HCEC 1CT (cell line): ENCODE measurements around the gene FAR2.
A peak's percentile ranks its signal among the peaks of the same experiment; 100 is the strongest.
"Not testable (repeated sequence)": the region's sequence is repeated elsewhere in the genome, so short reads cannot be mapped to it uniquely, and the experiment has no call there.

Source experiments
- DNase-seq: peaks from one replicate; pipeline ENCODE4 v3.0.0-alpha.2; 2017

FAR2 gene

GRCh38 chr12:29239336-29239735 lies 90.3 kb downstream of the FAR2 start:
- DNase-seq, result no peak

DNA sequence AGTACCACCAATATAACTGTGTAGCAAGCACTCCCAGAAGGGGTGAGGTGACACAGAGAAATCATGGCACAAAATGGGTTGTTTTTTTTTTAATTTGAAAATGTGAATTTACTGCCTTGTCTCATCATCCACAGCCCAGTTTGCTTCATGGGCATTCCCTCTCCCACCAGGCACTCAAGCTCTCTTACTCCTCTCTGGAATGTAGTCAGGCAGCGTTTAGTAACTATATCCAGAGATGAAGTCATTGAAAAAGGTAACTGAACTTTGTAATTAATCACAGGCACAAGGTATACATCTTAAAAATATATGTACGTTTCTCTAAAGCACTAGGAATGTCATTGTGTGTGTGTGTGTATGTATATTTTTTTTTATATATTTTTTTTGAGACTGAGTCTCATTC lies 91.4 kb downstream of the FAR2 start:
- DNase-seq, result no peak

GRCh38 chr12:29241821-29242591 lies 92.9 kb downstream of the FAR2 start:
- DNase-seq, result peak; percentile 89

- no peak for DNase-seq
Measured at GRCh38 chr12:29242921-29243431, 93.9 kb downstream of the FAR2 start.

GRCh38 chr12:29244159-29244765 lies 95.2 kb downstream of the FAR2 start:
- DNase-seq, result no peak

- peak; percentile 24 for DNase-seq
Measured at GRCh38 chr12:29245246-29245645, 96.2 kb downstream of the FAR2 start.

DNA sequence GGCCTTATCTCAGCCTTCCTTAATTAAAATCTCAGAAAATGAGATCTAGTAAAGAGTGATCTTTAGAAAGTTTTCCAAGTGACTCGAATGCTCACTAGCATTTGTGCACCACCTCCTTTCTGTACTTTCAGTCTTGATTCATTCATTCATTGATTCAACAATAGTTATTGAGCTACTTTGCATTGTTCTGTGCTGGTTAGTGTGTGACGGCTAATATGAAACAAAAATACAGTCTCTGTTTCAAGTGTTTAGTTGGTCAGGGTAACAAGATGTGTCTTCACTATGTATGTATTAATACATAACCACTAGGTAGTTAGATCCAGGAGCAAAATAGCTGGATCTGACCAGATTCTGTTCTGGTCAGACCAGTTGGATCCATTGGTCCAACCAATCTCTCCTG lies 100.9 kb downstream of the FAR2 start:
- no peak for DNase-seq

DNA sequence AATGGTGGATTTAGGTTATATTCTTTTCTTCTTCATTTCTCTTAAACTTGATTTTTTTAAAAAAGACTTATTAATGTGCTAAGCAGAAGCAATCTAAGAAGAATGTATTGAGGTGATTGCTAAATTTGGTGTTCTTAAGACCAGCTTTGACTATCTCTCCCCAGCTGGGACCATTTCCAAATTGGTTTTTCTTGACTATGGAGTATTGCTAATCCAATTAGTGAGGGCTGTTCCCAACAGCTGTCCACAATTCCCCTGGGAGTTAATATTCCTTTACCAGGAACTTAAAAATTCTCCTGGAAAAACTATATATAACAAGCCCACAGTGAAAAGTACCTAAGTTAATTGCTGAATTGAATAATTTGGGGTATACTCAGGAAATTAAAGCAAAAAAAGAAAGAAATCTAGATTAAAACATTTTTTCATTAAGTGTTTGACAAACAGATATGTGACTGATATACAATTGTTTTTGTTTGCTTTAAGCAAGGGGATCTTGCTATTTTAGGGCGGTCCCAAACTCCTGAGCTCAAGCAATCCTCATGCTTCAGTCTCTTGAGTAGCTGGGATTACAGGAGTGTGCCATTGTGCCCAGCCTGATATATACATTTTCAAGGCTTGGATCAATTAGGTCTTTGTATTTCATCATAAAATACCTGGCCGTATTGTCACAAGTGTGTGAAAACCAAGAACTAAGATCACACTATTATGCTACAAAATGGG lies 105.0 kb downstream of the FAR2 start:
- DNase-seq, result no peak

DNA sequence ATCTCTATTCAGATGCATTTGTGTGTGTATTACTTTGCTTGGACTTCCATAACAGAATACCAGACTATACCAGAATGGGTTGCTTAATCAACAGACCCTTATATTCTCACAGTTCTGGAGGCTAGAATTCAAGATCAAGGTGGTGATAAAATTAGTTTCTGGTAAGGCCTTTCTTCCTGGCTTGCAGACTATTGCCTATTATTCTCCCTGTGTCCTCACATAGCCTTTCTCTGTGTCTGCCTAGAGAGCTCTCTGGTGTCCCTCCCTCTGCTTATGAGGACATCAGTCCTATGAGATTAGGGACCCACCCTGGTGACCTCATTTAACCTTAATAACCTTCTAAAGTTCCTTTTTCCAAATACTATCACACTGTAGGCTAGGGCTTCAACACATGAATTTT lies 106.0 kb downstream of the FAR2 start:
- DNase-seq, result no peak

DNA sequence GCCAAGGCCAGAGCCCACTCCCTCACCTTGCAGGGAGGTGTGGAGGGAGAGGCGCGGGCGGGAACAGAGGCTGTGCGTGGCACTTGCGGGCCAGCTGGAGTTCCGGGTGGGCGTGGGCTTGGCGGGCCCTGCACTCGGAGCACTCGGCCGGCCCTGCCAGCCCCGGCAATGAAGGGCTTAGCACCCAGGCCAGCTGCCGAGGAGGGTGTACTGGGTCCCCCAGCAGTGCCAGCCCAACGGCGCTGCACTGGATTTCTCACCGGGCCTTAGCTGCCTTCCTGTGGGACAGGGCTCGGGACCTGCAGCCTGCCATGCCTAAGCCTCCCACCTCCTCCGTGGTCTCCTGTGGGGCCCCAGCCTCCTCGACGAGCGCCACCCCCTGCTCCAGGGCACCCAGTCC lies 107.5 kb downstream of the FAR2 start:
- no peak for DNase-seq

GRCh38 chr12:29257687-29258086 lies 108.6 kb downstream of the FAR2 start:
- DNase-seq, result not testable (repeated sequence)

DNA sequence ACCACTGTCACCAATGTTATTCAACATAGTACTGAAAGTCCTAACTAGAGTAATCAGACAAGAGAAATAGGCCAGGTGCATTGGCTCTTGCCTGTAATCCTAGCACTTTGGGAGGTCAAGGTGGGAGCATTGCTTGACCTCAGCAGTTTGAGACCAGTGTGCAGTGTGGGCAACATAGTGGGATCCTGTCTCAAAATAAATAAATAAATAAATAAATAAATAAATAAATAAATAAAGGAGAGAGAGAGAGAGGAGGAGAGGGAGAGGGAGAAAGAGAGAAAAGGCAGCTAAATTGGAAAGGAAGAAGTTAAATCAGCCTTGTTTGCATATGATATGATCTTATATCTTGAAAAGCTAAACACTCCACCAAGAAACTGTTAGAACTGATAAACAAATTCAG lies 115.3 kb downstream of the FAR2 start:
- DNase-seq, result no peak

DNA sequence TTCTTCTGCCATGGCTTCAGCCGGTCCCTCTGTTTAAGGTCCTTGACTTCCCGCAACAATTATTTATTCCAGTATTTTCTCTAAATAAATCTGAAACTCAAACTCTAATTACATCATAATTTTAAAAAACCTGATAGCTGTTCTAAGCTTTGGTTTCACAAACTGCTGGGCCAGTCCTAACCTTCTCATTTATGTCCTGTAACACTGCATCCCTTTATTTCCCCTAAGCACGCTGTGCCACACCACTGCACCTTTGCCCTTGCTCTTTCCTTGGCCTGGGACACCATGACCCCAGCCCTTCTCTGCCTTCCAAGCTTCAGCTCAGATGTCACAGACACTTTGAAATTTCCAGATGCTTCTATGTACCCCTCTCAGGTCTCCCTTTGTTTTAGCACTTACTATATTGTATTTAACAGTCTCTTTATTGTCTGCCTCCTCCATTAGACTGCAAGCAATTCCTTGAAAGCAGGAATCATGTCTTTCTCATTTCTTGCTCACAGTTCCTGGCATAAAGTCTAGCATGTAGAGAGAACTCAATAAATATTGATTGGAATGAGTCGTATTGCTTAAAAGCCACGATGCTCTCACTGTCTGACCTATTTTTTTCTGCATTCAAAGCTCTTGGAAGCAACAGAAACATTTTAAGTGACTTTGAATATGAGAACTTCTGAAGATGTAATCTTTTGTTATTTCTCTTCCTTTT lies 120.8 kb downstream of the FAR2 start:
- no peak for DNase-seq

- no peak for DNase-seq
Measured at GRCh38 chr12:29270446-29270845, 121.4 kb downstream of the FAR2 start.

DNA sequence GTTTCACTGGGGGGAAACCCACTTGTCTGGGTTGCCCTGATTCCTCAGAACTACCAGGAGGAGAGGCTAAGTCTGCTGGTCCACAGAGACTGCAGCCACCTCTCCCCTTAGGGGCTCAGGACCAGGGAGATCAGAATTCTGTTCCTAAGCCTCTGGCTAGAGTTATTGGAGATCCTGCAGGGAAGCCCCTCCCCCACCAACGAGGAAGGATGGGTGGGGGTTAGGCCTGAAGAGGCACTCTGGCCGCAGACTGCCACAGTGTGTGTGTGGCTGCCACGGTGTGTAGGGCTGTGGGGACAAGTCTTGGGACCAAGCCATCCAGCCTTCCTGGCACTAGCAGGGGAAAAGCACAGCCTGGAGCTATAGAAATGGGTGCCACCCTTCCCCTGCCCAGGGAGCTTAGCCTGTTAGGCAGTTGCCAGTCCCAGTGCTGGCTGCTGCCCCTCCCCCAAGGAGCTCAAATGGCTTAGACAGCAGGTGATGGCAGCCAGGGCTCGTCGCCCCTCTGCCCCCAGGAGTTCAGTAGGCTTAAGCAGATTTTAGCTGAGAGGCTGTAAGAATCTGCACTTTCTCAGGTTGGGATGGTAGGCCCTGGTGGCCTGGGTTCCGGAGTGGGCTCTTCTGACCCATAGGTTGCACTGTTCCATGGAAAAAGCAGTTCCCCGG lies 124.2 kb downstream of the FAR2 start:
- DNase-seq, result no peak

DNA sequence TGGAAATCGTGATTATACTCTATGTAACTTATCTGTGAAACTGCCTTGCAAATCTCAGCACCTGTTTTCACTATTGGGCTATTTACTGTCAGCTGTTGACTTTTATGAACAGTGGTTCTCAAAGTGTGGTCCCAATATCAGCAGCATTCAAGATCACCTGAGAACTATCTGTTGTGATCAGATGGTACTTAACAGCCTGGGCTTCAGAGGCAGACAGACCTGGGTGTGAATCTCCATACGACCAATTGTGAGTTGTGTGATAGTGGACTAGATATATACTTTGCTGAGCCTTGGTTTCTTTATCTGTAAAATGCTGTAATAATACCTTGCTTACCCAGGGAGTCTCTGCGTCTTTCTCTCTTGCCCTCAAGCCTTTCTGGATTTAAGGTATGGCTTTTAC lies 126.8 kb downstream of the FAR2 start:
- no peak for DNase-seq

- DNase-seq, result no peak
Measured at GRCh38 chr12:29277231-29277630, 128.2 kb downstream of the FAR2 start.

DNA sequence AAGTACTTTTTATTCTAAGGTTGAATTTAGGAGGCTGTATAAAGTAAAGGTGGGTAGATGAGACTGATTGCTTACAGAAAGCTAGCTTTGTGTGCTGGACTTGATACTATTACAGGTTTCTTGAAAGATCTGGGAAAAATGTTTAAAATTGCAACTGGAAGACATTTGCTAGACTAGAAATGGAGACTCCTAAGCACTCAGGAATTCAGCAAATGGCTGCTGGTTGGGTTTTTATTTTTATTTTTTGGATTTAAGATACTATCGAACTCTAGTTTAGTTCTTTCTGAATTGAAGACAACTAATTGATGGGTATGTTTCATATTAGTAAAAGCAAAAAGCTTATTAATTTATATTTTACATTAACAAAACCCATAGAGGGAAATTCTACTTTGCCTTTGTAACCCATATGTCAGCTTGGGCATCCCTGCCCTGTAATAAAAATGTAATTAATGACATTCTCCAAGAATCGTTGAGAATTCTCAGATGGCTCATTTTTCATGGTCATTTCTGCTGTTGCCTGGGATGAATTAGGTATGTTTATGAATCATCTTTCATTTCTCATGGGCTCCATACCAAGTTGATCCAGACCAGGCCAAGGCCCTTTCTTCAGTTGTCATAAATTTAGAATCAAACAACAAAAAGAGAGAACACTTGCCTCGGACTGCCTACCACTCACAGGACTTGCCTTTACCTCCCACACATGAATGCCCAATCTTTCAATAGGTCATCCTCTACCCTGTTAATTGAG lies 129.8 kb downstream of the FAR2 start:
- DNase-seq, result peak; percentile 30

DNA sequence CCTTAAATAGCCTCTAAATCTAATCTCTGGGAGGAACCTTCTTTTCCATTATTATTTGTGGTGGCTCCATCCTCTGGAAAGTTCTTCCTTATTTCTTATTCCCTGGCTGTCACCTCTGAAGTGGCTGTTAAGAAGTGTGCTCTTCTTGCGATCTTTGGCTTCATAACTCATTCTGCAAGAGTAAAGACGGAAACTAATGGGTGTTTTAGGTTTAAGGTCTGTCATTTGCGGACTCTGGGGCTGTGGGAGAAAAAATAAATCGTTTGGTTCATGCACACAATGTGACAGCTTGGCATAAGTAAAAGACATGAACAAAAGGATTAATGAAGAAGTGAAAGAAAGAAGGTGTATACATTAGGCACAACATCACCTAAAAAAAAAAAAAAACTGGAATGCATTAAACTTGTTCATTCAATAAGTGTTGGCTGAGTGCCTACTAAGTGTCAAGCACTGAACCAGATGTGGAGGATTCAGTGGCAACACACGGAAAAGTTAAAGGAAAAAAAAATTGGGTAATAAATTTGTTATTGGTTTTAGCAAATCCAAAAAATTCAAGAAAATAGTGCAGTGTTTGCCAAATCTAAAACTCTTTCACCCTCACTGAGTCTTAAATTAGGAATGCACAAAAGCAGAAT lies 132.4 kb downstream of the FAR2 start:
- no peak for DNase-seq

GRCh38 chr12:29282031-29282816 lies 133.1 kb downstream of the FAR2 start:
- no peak for DNase-seq
